GM19468 (cell line): Measurements from ENCODE around the gene SIN3A.
"Not testable (repeated sequence)": the region's sequence is repeated elsewhere in the genome, so short reads cannot be mapped to it uniquely, and the experiment has no call there.

Experiments
- ATAC-seq: cut with Tn5 transposase; IDR thresholded peaks from one replicate; pipeline ENCODE4 v1.9.1; 2021; ENCODE audit warnings: mild to moderate bottlenecking, moderate library complexity, moderate number of reproducible peaks; ENCODE audit not compliant: unreplicated experiment; ENCODE audit errors: extremely low read depth

SIN3A gene

GRCh38 chr15:75359537-75360250, 91.8 kb downstream of the SIN3A start:
- no peak for ATAC-seq

GRCh38 chr15:75358771-75359536, 92.5 kb downstream of the SIN3A start:
- no peak for ATAC-seq

GRCh38 chr15:75357976-75358673, 93.4 kb downstream of the SIN3A start:
- no peak for ATAC-seq

GRCh38 chr15:75356517-75356916, 95.0 kb downstream of the SIN3A start:
- no peak for ATAC-seq

GRCh38 chr15:75356006-75356405, 95.5 kb downstream of the SIN3A start:
- ATAC-seq, result no peak

- no peak for ATAC-seq
Observed at GRCh38 chr15:75355369-75355768, 96.1 kb downstream of the SIN3A start.

- no peak for ATAC-seq
Observed at GRCh38 chr15:75354454-75354853, 97.0 kb downstream of the SIN3A start.

GRCh38 chr15:75353604-75354003, 97.9 kb downstream of the SIN3A start:
- no peak for ATAC-seq

- ATAC-seq, result no peak
Observed at GRCh38 chr15:75352186-75353080, 99.1 kb downstream of the SIN3A start.

GRCh38 chr15:75350601-75351361, 100.7 kb downstream of the SIN3A start:
- no peak for ATAC-seq

- ATAC-seq, result no peak
Observed at GRCh38 chr15:75349851-75350588, 101.5 kb downstream of the SIN3A start.

- ATAC-seq, result not testable (repeated sequence)
Observed at GRCh38 chr15:75349351-75349669, 102.2 kb downstream of the SIN3A start.

- no peak for ATAC-seq
Observed at GRCh38 chr15:75348562-75349350, 102.7 kb downstream of the SIN3A start.

GRCh38 chr15:75348034-75348561, 103.4 kb downstream of the SIN3A start:
- no peak for ATAC-seq

GRCh38 chr15:75347222-75348033, 104.1 kb downstream of the SIN3A start:
- ATAC-seq, result peak; percentile 38

- no peak for ATAC-seq
Observed at GRCh38 chr15:75346796-75347221, 104.7 kb downstream of the SIN3A start, which contains the start of gene NEIL1. Gene NEIL1, plus strand, starts transcription at chr15:75347039. Its CDS starts 1,867 bp downstream, at chr15:75348906.

- ATAC-seq, result not testable (repeated sequence)
Observed at GRCh38 chr15:75343953-75344352, 107.5 kb downstream of the SIN3A start.
